Adrenal gland (tissue), 12 donors: ENCODE data around the gene TSSK2. TPM values are rescaled to one million over a fixed set of nuclear protein-coding genes. Genes with fewer than 3 reads are reported as not detected.

Experiments
- DNase-seq, 7 donors: peaks; one replicate each; pipeline ENCODE4 v3.0.0-alpha.2; 2019 to 2020
- H3K27ac ChIP-seq, 5 donors: fragments of 200-600 bp; sonication (generic) in 4 of 5; 1 replicate in 3 of 5; 2 replicates in 2 of 5; pipeline versions ENCODE4 v1.5.1 to v1.8.0; 2016 to 2020; ENCODE audit warnings: mild to moderate bottlenecking in 1 of 5
- H3K27me3 ChIP-seq: fragments of 200-600 bp; 2 replicates; pipeline ENCODE4 v1.8.0; 2021
- H3K36me3 ChIP-seq, 2 donors: fragments of 200-600 bp; replicated peaks in 1 of 2; 1 replicate in 1 of 2; 2 replicates in 1 of 2; pipeline versions ENCODE4 v1.5.1 to v1.8.0; 2018 to 2022
- H3K4me1 ChIP-seq, 2 donors: fragments of 200-600 bp; replicated peaks in 1 of 2; 1 replicate in 1 of 2; 2 replicates in 1 of 2; pipeline versions ENCODE4 v1.5.1 to v1.8.0; 2018 to 2021
- H3K4me3 ChIP-seq, 4 donors: fragments of 200-600 bp; sonication (generic) in 3 of 4; one replicate each; pipeline ENCODE4 v1.5.1; 2016 to 2018
- H3K9me3 ChIP-seq, 3 donors: fragments of 200-600 bp; sonication (generic) in 1 of 3; replicated peaks in 1 of 3; 1 replicate in 2 of 3; 2 replicates in 1 of 3; pipeline versions ENCODE4 v1.5.1 to v1.8.0; 2016 to 2021
- POLR2A ChIP-seq, 2 donors: fragments of 450-650 bp; IDR thresholded peaks; one replicate each; pipeline ENCODE4 v1.6.1; 2017; ENCODE audit warnings: antibody characterized with exemption in 2 of 2, mild to moderate bottlenecking in 2 of 2, moderate library complexity in 1 of 2
- WGBS, 4 donors: extraction: QIAGEN DNeasy Blood & Tissue Kit in 2 of 4; methylation state at CpG; one replicate each; pipeline versions ENCODE4 v1.1.5 to v1.1.7; 2013 to 2017; 5-methylcytosine and 5-hydroxymethylcytosine counted together
- intact Hi-C, 2 donors: fragments of 100-400 bp; cut with DNase I; formaldehyde crosslinking; loops; one replicate each; pipeline versions ENCODE4 v1.14.1 to v1.15.0; 2022 to 2023
- polyA plus RNA-seq, 3 donors: library from polyadenylated mRNA; stranded (reverse); fragments of 200-250 nt in 2 of 3; fragments of 350-450 nt in 1 of 3; fragmentation: Illumina TruSeq in 1 of 3; extraction: RNeasy Lipid Tissue Mini Kit (QIAGEN cat#74804) in 1 of 3; gene quantifications; one replicate each; pipeline ENCODE4 v1.2.3, GENCODE V29; 2013 to 2014
- total RNA-seq, 9 donors: library from RNA; depleted of rRNA in 4 of 9; stranded (reverse); fragments of >200 nt in 4 of 9; fragments of 120-200 nt in 1 of 9; fragmentation: NEBNext Ultra II Directional in 1 of 9; extraction: Animal tissue kit (Norgen Biotek cat#: 25700) in 1 of 9; gene quantifications; one replicate each; pipeline versions ENCODE4 v1.1.0 to v1.2.4, GENCODE V29; 2013 to 2023
- TF ChIP-seq, protein P1 (sequence below), 6 experiments: fragments of 450-650 bp in 4 of 6; fragments of 200-600 bp in 2 of 6; sonication (generic) in 1 of 6; IDR thresholded peaks; 1 replicate in 5 of 6; 2 replicates in 1 of 6; pipeline versions ENCODE4 v1.5.1 to v1.8.0; 2016 to 2021; ENCODE audit warnings: antibody characterized with exemption in 6 of 6, mild to moderate bottlenecking in 2 of 6, moderate library complexity in 1 of 6
- donor health status: healthy with polysubstance abuse.
- donor health status: Bipolar disorder and iron deficiency.
- donor health status: DM: yes; HTN: yes; CAD: no.
- donor health status: DM: no; HTN: no; CAD: no.
- donor health status: DM: no; HTN: no; CAD: no.
- donor health status: DM: yes; HTN: yes; CAD: no.

TSSK2 gene
- total and polyA plus RNA-seq, 12 donors = 0.06 to 0.32 TPM; not detected in 10

- no peaks in the 10 kb centered on the region for H3K4me1 ChIP-seq
- DNase-seq = no peak
- intact Hi-C loops = no loop called here
- peaks cover 0 to 93% of the 10 kb centered on the region in 2 donors for H3K36me3 ChIP-seq
- no peak overlapping the region for H3K4me3 ChIP-seq
- TF ChIP-seq, protein P1, sequence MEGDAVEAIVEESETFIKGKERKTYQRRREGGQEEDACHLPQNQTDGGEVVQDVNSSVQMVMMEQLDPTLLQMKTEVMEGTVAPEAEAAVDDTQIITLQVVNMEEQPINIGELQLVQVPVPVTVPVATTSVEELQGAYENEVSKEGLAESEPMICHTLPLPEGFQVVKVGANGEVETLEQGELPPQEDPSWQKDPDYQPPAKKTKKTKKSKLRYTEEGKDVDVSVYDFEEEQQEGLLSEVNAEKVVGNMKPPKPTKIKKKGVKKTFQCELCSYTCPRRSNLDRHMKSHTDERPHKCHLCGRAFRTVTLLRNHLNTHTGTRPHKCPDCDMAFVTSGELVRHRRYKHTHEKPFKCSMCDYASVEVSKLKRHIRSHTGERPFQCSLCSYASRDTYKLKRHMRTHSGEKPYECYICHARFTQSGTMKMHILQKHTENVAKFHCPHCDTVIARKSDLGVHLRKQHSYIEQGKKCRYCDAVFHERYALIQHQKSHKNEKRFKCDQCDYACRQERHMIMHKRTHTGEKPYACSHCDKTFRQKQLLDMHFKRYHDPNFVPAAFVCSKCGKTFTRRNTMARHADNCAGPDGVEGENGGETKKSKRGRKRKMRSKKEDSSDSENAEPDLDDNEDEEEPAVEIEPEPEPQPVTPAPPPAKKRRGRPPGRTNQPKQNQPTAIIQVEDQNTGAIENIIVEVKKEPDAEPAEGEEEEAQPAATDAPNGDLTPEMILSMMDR (IDR thresholded peaks at IDR 0.05) = no peak
- TF ChIP-seq POLR2A (IDR thresholded peaks at IDR 0.05) = no peak
- no peaks in the 10 kb centered on the region for H3K9me3 ChIP-seq
- no peak overlapping the region for H3K27ac ChIP-seq
- 90 to 98% (median 92%) methylated on average over 7 to 11 of the region's 11 CpGs for WGBS, 4 donors
- no peaks in the 10 kb centered on the region for H3K27me3 ChIP-seq
Observed at GRCh38 chr22:19137384-19138216, 6.5 kb downstream of the TSSK2 start.

- H3K36me3 ChIP-seq = peaks cover 0 to 90% of the 10 kb centered on the region in 2 donors
- no peak overlapping the region for H3K4me3 ChIP-seq
- TF ChIP-seq POLR2A (IDR thresholded peaks at IDR 0.05) = no peak
- TF ChIP-seq, protein P1 (IDR thresholded peaks at IDR 0.05) = no peak
- no peaks in the 10 kb centered on the region for H3K9me3 ChIP-seq
- no peak for DNase-seq
- no peaks in the 10 kb centered on the region for H3K27me3 ChIP-seq
- H3K4me1 ChIP-seq = peaks cover 1 to 4% of the 10 kb centered on the region in 2 donors
- WGBS, 4 donors = 89 to 98% (median 90%) methylated on average over 8 to 15 of the region's 15 CpGs
- no peak overlapping the region for H3K27ac ChIP-seq
- intact Hi-C loops = no loop called here
Observed at GRCh38 chr22:19138217-19139000, 7.3 kb downstream of the TSSK2 start.

DNA sequence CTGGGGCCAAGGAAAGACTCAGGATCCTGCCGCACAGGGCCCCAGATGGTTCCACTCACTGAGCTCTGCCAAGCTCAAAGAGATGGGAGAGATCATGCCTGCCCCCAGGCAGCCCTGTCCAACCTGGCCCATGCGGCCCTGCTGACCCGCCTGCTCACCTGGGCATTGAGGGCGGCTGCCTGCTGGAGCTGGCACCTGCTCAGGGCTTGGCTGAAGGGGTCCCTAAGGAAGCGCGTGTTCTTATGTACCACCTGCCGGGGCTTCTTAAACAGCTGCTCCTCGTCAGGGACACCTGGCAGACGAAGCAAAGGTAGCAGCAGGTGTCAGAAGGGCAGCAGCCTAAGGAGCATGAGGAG lies 7.9 kb downstream of the TSSK2 start:
- Histone ChIP-seq H3K4me3 (no peak overlapping the region), H3K27me3 (no peaks in the 10 kb centered on the region), H3K4me1 (peaks cover 7 to 9% of the 10 kb centered on the region in 2 donors), H3K36me3 (peaks cover 0 to 85% of the 10 kb centered on the region in 2 donors), H3K9me3 (no peaks in the 10 kb centered on the region), H3K27ac (no peak overlapping the region)
- intact Hi-C loops = no loop called here
- DNase-seq = no peak
- 87 to 97% (median 94%) methylated on average over 5 to 9 of the region's 9 CpGs for WGBS, 4 donors
- TF ChIP-seq, protein P1 (IDR thresholded peaks at IDR 0.05) = no peak
- TF ChIP-seq POLR2A (IDR thresholded peaks at IDR 0.05) = no peak

DNA sequence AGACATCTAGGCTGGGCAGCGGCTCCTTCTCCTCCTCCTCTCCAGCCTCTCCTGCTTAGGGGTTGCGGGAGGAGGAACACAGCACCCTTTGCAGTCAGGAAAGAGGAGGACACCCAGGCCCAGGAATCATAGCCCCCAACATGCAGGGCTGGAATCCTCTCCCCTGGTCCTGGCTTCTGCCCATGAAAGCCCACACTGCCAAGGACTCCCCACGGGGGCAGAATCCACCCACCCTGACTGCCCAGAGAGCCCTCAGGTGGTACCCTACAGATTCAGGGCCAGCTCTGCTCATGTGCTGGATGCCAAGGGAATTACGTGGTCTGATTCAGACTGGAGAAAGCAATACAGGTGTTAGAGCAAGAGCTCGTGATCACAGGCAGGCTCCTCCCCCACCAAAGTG lies 8.9 kb downstream of the TSSK2 start:
- Histone ChIP-seq H3K9me3 (no peaks in the 10 kb centered on the region), H3K36me3 (peaks cover 0 to 75% of the 10 kb centered on the region in 2 donors)
- 92 to 96% (median 94%) methylated on average over 3 to 5 of the region's 5 CpGs for WGBS, 4 donors

More for the DNA sequence above, 8.9 kb downstream of the TSSK2 start:
- DNase-seq = no peak
- no peaks in the 10 kb centered on the region for H3K27me3 ChIP-seq
- intact Hi-C loops = loop anchor here in 1 of 2 donors (10.0 kb wide), 1 partner anchor 495 kb away; no protein-coding TSS in a partner anchor
- H3K4me3 ChIP-seq = no peak overlapping the region
- H3K4me1 ChIP-seq = peaks cover 7 to 10% of the 10 kb centered on the region in 2 donors
- TF ChIP-seq, protein P1 (IDR thresholded peaks at IDR 0.05) = no peak
- no peak for TF ChIP-seq POLR2A (IDR thresholded peaks at IDR 0.05)
- H3K27ac ChIP-seq = no peak overlapping the region
